ENCODE measurements around the gene NCOA7. TPM values are rescaled to one million over a fixed set of nuclear protein-coding genes. Genes with fewer than 3 reads are reported as not detected.
A peak's percentile ranks its signal among the peaks of the same experiment; 100 is the strongest.
"Not testable (repeated sequence)": the region's sequence is repeated elsewhere in the genome, so short reads cannot be mapped to it uniquely, and the experiment has no call there.

NCOA7 gene
- total RNA-seq, 1 donor from 2014 or later = 7.7 TPM

GRCh38 chr6:125948455-125948854, 157.7 kb downstream of the NCOA7 start:
- no peaks in the 10 kb centered on the region for H3K27me3 ChIP-seq
- no peak overlapping the region for H3K4me3 ChIP-seq
- no peak for TF ChIP-seq EZH2phosphoT487 (IDR thresholded peaks at IDR 0.05)
- no peak for TF ChIP-seq CTCF (IDR thresholded peaks at IDR 0.05)
- H3K4me1 ChIP-seq = no peaks in the 10 kb centered on the region
- no peaks in the 10 kb centered on the region for H3K9me3 ChIP-seq (ENCODE audit: low read depth)
- Mint-ChIP-seq H3K9me3 (no peaks in the 10 kb centered on the region), H3K4me1 (no peaks in the 10 kb centered on the region), H3K4me3 (no peak overlapping the region), H3K27ac (no peak overlapping the region), H3K36me3 (no peaks in the 10 kb centered on the region), H3K27me3 (ENCODE audit: insufficient read depth, low read depth) (peaks cover 2% of the 10 kb centered on the region)
- no peaks in the 10 kb centered on the region for H3F3A ChIP-seq (ENCODE audit: low read depth)
- no peaks in the 10 kb centered on the region for H4K20me1 ChIP-seq (ENCODE audit: low read depth)
- H3K79me2 ChIP-seq (ENCODE audit: low read depth) = no peaks in the 10 kb centered on the region
- H3K9ac ChIP-seq = no peak overlapping the region
- H3K4me2 ChIP-seq = no peak overlapping the region
- no peak for DNase-seq (ENCODE audit: low spot score)
- H2AFZ ChIP-seq (replicated peaks) = no peak overlapping the region
- no peak overlapping the region for H3K27ac ChIP-seq
- H3K36me3 ChIP-seq = no peaks in the 10 kb centered on the region

DNA sequence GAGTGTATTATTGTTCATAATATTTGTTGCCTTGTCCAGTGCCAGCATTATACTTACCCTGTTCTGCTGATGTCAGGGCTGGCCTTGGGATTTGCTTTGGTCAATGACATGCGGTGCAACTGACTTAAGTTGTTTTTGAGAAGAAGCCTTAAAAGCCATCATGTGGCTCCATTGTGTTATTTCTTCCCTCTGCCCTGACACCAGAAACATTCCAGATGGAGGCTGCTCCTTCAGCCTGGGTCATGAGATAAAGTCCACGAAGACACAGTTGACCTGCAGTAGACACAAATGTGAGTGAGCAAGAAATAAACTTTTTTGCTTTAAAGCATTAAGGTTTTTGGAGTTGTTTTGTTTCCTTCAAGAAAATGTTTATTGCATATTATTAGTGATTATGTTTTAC, 158.3 kb downstream of the NCOA7 start:
- no peaks in the 10 kb centered on the region for H4K20me1 ChIP-seq (ENCODE audit: low read depth)
- H3K79me2 ChIP-seq (ENCODE audit: low read depth) = no peaks in the 10 kb centered on the region
- no peaks in the 10 kb centered on the region for H3K27me3 ChIP-seq
- no peaks in the 10 kb centered on the region for H3K36me3 Mint-ChIP-seq
- no peaks in the 10 kb centered on the region for H3K9me3 Mint-ChIP-seq
- TF ChIP-seq EZH2 (IDR thresholded peaks at IDR 0.05) = no peak
- no peak for TF ChIP-seq CTCF (IDR thresholded peaks at IDR 0.05)
- no peak for TF ChIP-seq EZH2phosphoT487 (IDR thresholded peaks at IDR 0.05)
- H3K4me1 ChIP-seq = no peaks in the 10 kb centered on the region
- H3K4me3 ChIP-seq = no peak overlapping the region
- no peaks in the 10 kb centered on the region for H3K36me3 ChIP-seq
- H3K4me1 Mint-ChIP-seq = no peaks in the 10 kb centered on the region
- DNase-seq (ENCODE audit: low spot score) = no peak
- H3K27me3 Mint-ChIP-seq (ENCODE audit: insufficient read depth, low read depth) = peaks cover 2% of the 10 kb centered on the region
- no peak overlapping the region for H3K4me2 ChIP-seq
- no peak overlapping the region for H2AFZ ChIP-seq (replicated peaks)
- no peak overlapping the region for H3K4me3 Mint-ChIP-seq
- no peak overlapping the region for H3K9ac ChIP-seq
- no peaks in the 10 kb centered on the region for H3F3A ChIP-seq (ENCODE audit: low read depth)
- no peaks in the 10 kb centered on the region for H3K9me3 ChIP-seq (ENCODE audit: low read depth)
- H3K27ac ChIP-seq = no peak overlapping the region
- no peak overlapping the region for H3K27ac Mint-ChIP-seq

GRCh38 chr6:125950293-125950692, 159.5 kb downstream of the NCOA7 start:
- peak; percentile 10 for DNase-seq (ENCODE audit: low spot score)
- H3K36me3 Mint-ChIP-seq = no peaks in the 10 kb centered on the region
- H3K4me2 ChIP-seq = no peak overlapping the region

GRCh38 chr6:125950716-125951115, 160.0 kb downstream of the NCOA7 start:
- H3K4me1 Mint-ChIP-seq; H3K79me2 ChIP-seq (ENCODE audit: low read depth); H3K9me3 Mint-ChIP-seq; H3K36me3 ChIP-seq; H3K4me3 ChIP-seq; H3K4me2 ChIP-seq; H3K9me3 ChIP-seq (ENCODE audit: low read depth); H3K36me3 Mint-ChIP-seq; H3F3A ChIP-seq (ENCODE audit: low read depth); H3K27me3 Mint-ChIP-seq (ENCODE audit: insufficient read depth, low read depth); H3K27ac ChIP-seq; H3K4me1 ChIP-seq; H3K27ac Mint-ChIP-seq; H3K27me3 ChIP-seq; H4K20me1 ChIP-seq (ENCODE audit: low read depth); H3K9ac ChIP-seq; DNase-seq (ENCODE audit: low spot score); H3K4me3 Mint-ChIP-seq: not testable (repeated sequence)
- H2AFZ ChIP-seq (replicated peaks) = peak overlapping the region; percentile 60

More at GRCh38 chr6:125950293-125950692, 159.5 kb downstream of the NCOA7 start:
- H3K27ac Mint-ChIP-seq = no peak overlapping the region
- H3K4me3 Mint-ChIP-seq = no peak overlapping the region
- Histone ChIP-seq H3K9ac (no peak overlapping the region), H3F3A (ENCODE audit: low read depth) (no peaks in the 10 kb centered on the region), H3K79me2 (ENCODE audit: low read depth) (no peaks in the 10 kb centered on the region), H3K4me3 (no peak overlapping the region), H3K27me3 (peaks cover 4% of the 10 kb centered on the region), H3K4me1 (no peaks in the 10 kb centered on the region), H2AFZ (replicated peaks) (no peak overlapping the region), H3K27ac (no peak overlapping the region), H3K9me3 (ENCODE audit: low read depth) (no peaks in the 10 kb centered on the region), H4K20me1 (ENCODE audit: low read depth) (no peaks in the 10 kb centered on the region), H3K36me3 (no peaks in the 10 kb centered on the region)
- H3K27me3 Mint-ChIP-seq (ENCODE audit: insufficient read depth, low read depth) = peaks cover 2% of the 10 kb centered on the region
- TF ChIP-seq EZH2phosphoT487 (IDR thresholded peaks at IDR 0.05) (no peak), CTCF (IDR thresholded peaks at IDR 0.05) (no peak), EZH2 (IDR thresholded peaks at IDR 0.05) (no peak)
- no peaks in the 10 kb centered on the region for H3K4me1 Mint-ChIP-seq
- no peaks in the 10 kb centered on the region for H3K9me3 Mint-ChIP-seq
